ENCODE measurements around the gene KRTCAP2.

GRCh38 chr1:155145491-155145890 lies 27.6 kb downstream of the KRTCAP2 start:
- TF ChIP-seq POLR2A (IDR thresholded peaks at IDR 0.05) = no peak
- TF ChIP-seq CTCF (IDR thresholded peaks at IDR 0.05) = no peak

Data from lower leg skin (tissue), 3 donors.